HG03095 (cell line): ENCODE measurements around the gene SLAIN2.
"Not testable (repeated sequence)": the region's sequence is repeated elsewhere in the genome, so short reads cannot be mapped to it uniquely, and the experiment has no call there.

Source experiments
- ATAC-seq: cut with Tn5 transposase; IDR thresholded peaks from one replicate; pipeline ENCODE4 v1.9.1; 2021; ENCODE audit warnings: moderate library complexity; ENCODE audit not compliant: unreplicated experiment

The SLAIN2 gene

GRCh38 chr4:48432017-48432416, 90.7 kb downstream of the SLAIN2 start:
- no peak for ATAC-seq

- no peak for ATAC-seq
These were observed 95.0 kb downstream of the SLAIN2 start for GRCh38 chr4:48436318-48436717.

GRCh38 chr4:48439988-48440387, 98.7 kb downstream of the SLAIN2 start:
- ATAC-seq, result no peak

GRCh38 chr4:48440914-48441313, 99.6 kb downstream of the SLAIN2 start:
- ATAC-seq, result not testable (repeated sequence)

GRCh38 chr4:48445704-48446103, 104.4 kb downstream of the SLAIN2 start:
- no peak for ATAC-seq

- no peak for ATAC-seq
These were observed 105.3 kb downstream of the SLAIN2 start for GRCh38 chr4:48446642-48447041.

GRCh38 chr4:48449151-48449550, 107.8 kb downstream of the SLAIN2 start:
- no peak for ATAC-seq

GRCh38 chr4:48450740-48451139, 109.4 kb downstream of the SLAIN2 start:
- ATAC-seq, result no peak

GRCh38 chr4:48451656-48452055, 110.3 kb downstream of the SLAIN2 start:
- not testable (repeated sequence) for ATAC-seq

- ATAC-seq, result no peak
These were observed 113.3 kb downstream of the SLAIN2 start for GRCh38 chr4:48454591-48454990.

- no peak for ATAC-seq
These were observed 119.7 kb downstream of the SLAIN2 start for GRCh38 chr4:48461000-48461399.

GRCh38 chr4:48462363-48462762, 121.0 kb downstream of the SLAIN2 start:
- ATAC-seq, result no peak

GRCh38 chr4:48467442-48467841, 126.1 kb downstream of the SLAIN2 start:
- no peak for ATAC-seq

- ATAC-seq, result no peak
These were observed 126.6 kb downstream of the SLAIN2 start for GRCh38 chr4:48467891-48468290.

- no peak for ATAC-seq
These were observed 128.8 kb downstream of the SLAIN2 start for GRCh38 chr4:48470137-48470536.

- no peak for ATAC-seq
These were observed 129.2 kb downstream of the SLAIN2 start for GRCh38 chr4:48470570-48470969.

- no peak for ATAC-seq
These were observed 131.5 kb downstream of the SLAIN2 start for GRCh38 chr4:48472794-48473193.

- no peak for ATAC-seq
These were observed 134.4 kb downstream of the SLAIN2 start for GRCh38 chr4:48475770-48476169.
